LNCaP clone FGC (cell line): Measurements from ENCODE around the gene CPED1.

Experiments used
- DNase-seq: peaks from one replicate; pipeline ENCODE4 v3.0.0-alpha.2; 2011; ENCODE audit warnings: low read depth
- H3K4me3 ChIP-seq: 2 replicates; pipeline ENCODE4 v1.5.1; 2011; ENCODE audit warnings: mild to moderate bottlenecking, low read depth, low read length, control low read depth
- CTCF ChIP-seq: IDR thresholded peaks from 2 replicates; pipeline ENCODE4 v1.5.1; 2012; ENCODE audit warnings: mild to moderate bottlenecking; ENCODE audit not compliant: control insufficient read depth, insufficient read depth; ENCODE audit errors: extremely low read depth

Gene CPED1

GRCh38 chr7:121197455-121197854 lies 208.9 kb downstream of the CPED1 start:
- no peak for DNase-seq
- no peak for TF ChIP-seq CTCF
- H3K4me3 ChIP-seq, result no peak overlapping the region

GRCh38 chr7:121198502-121198901 lies 210.0 kb downstream of the CPED1 start:
- DNase-seq, result no peak
- TF ChIP-seq CTCF, result no peak
- H3K4me3 ChIP-seq, result no peak overlapping the region

GRCh38 chr7:121202125-121202524 lies 213.6 kb downstream of the CPED1 start:
- TF ChIP-seq CTCF, result no peak
- DNase-seq, result no peak
- H3K4me3 ChIP-seq, result no peak overlapping the region

GRCh38 chr7:121202834-121203233 lies 214.3 kb downstream of the CPED1 start:
- no peak for DNase-seq
- no peak overlapping the region for H3K4me3 ChIP-seq
- no peak for TF ChIP-seq CTCF

GRCh38 chr7:121204537-121204936 lies 216.0 kb downstream of the CPED1 start:
- H3K4me3 ChIP-seq, result no peak overlapping the region
- DNase-seq, result no peak
- TF ChIP-seq CTCF, result no peak

GRCh38 chr7:121205777-121206176 lies 217.3 kb downstream of the CPED1 start:
- H3K4me3 ChIP-seq, result no peak overlapping the region
- no peak for TF ChIP-seq CTCF
- no peak for DNase-seq

GRCh38 chr7:121211253-121211652 lies 222.7 kb downstream of the CPED1 start:
- TF ChIP-seq CTCF, result no peak
- no peak for DNase-seq

More at GRCh38 chr7:121211253-121211652, 222.7 kb downstream of the CPED1 start:
- no peak overlapping the region for H3K4me3 ChIP-seq
